Sigmoid colon (tissue), 7 donors: Measurements from ENCODE around the gene P4HB. TPM values are rescaled to one million over a fixed set of nuclear protein-coding genes. Genes with fewer than 3 reads are reported as not detected.

Source experiments
- DNase-seq: peaks from one replicate; pipeline ENCODE4 v3.0.0-alpha.2; 2019
- H3K27ac ChIP-seq, 4 donors: fragments of 200-600 bp; sonication (generic); one replicate each; pipeline ENCODE4 v1.5.1; 2016 to 2019; ENCODE audit warnings: mild to moderate bottlenecking in 1 of 4
- H3K27me3 ChIP-seq, 3 donors: fragments of 200-600 bp; sonication (generic); one replicate each; pipeline ENCODE4 v1.5.1; 2019; ENCODE audit warnings: mild to moderate bottlenecking in 1 of 3
- H3K36me3 ChIP-seq, 4 donors: fragments of 200-600 bp; sonication (generic); one replicate each; pipeline ENCODE4 v1.5.1; 2016 to 2019
- H3K4me1 ChIP-seq, 4 donors: fragments of 200-600 bp; sonication (generic); one replicate each; pipeline ENCODE4 v1.5.1; 2017 to 2019
- H3K4me3 ChIP-seq, 4 donors: fragments of 200-600 bp; sonication (generic); one replicate each; pipeline ENCODE4 v1.5.1; 2017 to 2019; ENCODE audit warnings: mild to moderate bottlenecking in 2 of 4, moderate library complexity in 1 of 4
- H3K9me3 ChIP-seq, 4 donors: fragments of 200-600 bp in 3 of 4; sonication (generic) in 3 of 4; one replicate each; pipeline versions ENCODE4 v1.5.1 to v1.6.1; 2013 to 2019
- CTCF ChIP-seq, 4 experiments: fragments of 450-650 bp in 3 of 4; fragments of 200-600 bp in 1 of 4; IDR thresholded peaks; one replicate each; pipeline ENCODE4 v1.5.1; 2016 to 2019; ENCODE audit warnings: antibody characterized with exemption in 4 of 4, mild to moderate bottlenecking in 3 of 4, moderate library complexity in 2 of 4
- EP300 ChIP-seq, 4 donors: sonication (generic); formaldehyde crosslinking; IDR thresholded peaks; one replicate each; pipeline ENCODE4 v1.6.1; 2017; ENCODE audit warnings: antibody characterized with exemption in 4 of 4
- POLR2A ChIP-seq, 2 donors: fragments of 450-650 bp; IDR thresholded peaks; one replicate each; pipeline ENCODE4 v1.6.1; 2016; ENCODE audit warnings: antibody characterized with exemption in 2 of 2, mild to moderate bottlenecking in 2 of 2, moderate library complexity in 2 of 2
- POLR2AphosphoS5 ChIP-seq, 4 donors: sonication (generic); formaldehyde crosslinking; IDR thresholded peaks; one replicate each; pipeline ENCODE4 v1.6.1; 2017; ENCODE audit warnings: antibody characterized with exemption in 4 of 4
- WGBS, 2 donors: extraction: QIAGEN DNeasy Blood & Tissue Kit; methylation state at CpG; one replicate each; pipeline ENCODE4 v1.1.7; 2013; 5-methylcytosine and 5-hydroxymethylcytosine counted together
- intact Hi-C: fragments of 100-400 bp; cut with DNase I; formaldehyde crosslinking; loops from one replicate; pipeline ENCODE4 v1.15.1; 2023
- polyA plus RNA-seq, 3 donors: library from polyadenylated mRNA; stranded (reverse); fragments of 200-250 nt; gene quantifications; one replicate each; pipeline ENCODE4 v1.2.3, GENCODE V29; 2013
- total RNA-seq, 4 donors: library from RNA; depleted of rRNA; stranded (reverse); fragments of >200 nt; gene quantifications; one replicate each; pipeline ENCODE4 v1.1.0, GENCODE V29; 2016
- donor health status: healthy with polysubstance abuse.
- donor health status: Bipolar disorder and iron deficiency.
- donor health status: healthy.

Gene P4HB
- total and polyA plus RNA-seq, 7 donors, result 153 to 750 (median 237) TPM

DNA sequence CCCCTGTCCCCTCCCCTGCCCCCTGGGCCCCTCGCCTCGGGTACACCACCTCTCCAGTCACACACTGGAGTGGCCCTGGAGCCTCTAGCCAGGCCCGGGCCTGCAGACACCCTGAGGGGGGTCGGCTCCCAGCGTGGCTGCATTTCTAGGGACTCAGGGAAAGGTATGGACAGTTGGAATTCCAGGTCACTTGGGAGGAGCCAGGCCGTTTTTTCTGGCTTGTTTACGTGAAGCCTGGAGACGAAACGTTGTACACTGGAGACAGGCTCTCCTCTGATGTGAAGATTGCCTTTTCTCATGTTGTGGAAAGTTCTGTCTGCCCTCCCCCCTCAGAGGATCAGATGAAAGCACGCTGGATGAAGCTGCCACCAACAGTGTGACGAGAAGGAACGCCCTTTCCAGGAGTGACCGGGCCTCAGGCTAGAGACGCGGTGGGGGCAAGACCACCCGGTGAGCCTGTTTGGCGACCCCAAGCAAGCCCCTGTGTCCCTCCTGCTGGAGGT, 21.5 kb downstream of the P4HB start:
- Histone ChIP-seq H3K4me1 (peaks cover 0 to 5% (median 4%) of the 10 kb centered on the region in 4 donors), H3K9me3 (no peaks in the 10 kb centered on the region), H3K27ac (no peak overlapping the region), H3K36me3 (peaks cover 2 to 13% (median 9%) of the 10 kb centered on the region in 4 donors), H3K4me3 (no peak overlapping the region), H3K27me3 (no peaks in the 10 kb centered on the region)
- 58 to 67% methylated on average over 17 of the region's 17 CpGs for WGBS, 2 donors
- TF ChIP-seq EP300 (IDR thresholded peaks at IDR 0.05) (no peak), POLR2AphosphoS5 (IDR thresholded peaks at IDR 0.05) (no peak), POLR2A (IDR thresholded peaks at IDR 0.05) (no peak), CTCF (IDR thresholded peaks at IDR 0.05) (no peak)
- DNase-seq, result no peak
- intact Hi-C loops, result no loop called here

DNA sequence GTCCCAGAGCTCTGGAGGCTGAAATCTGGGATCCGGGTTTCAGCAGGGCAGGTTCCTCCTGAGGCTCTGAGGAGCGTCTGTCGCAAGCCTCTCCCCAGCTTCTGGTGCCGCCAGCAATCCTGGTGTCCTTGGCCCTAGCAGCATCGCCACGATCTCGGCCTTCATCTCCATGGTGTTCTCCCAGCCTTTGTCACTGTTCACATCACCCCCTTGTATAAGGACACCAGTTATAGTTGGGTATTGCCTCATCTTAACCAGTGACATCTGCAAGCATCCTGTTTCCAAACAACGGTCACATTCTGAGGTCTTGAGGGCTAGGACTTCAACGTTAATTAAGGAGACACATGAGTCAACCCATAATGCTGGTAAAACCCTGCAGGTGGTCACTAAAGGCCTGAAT, 22.7 kb downstream of the P4HB start:
- no peak overlapping the region for H3K4me3 ChIP-seq
- H3K9me3 ChIP-seq, result no peaks in the 10 kb centered on the region
- H3K4me1 ChIP-seq, result peaks cover 0 to 10% (median 9%) of the 10 kb centered on the region in 4 donors
- H3K36me3 ChIP-seq, result peaks cover 0 to 1% (median 0%) of the 10 kb centered on the region in 4 donors
- no peaks in the 10 kb centered on the region for H3K27me3 ChIP-seq
- no peak for DNase-seq
- H3K27ac ChIP-seq, result no peak overlapping the region
- TF ChIP-seq EP300 (IDR thresholded peaks at IDR 0.05), result no peak
- TF ChIP-seq CTCF (IDR thresholded peaks at IDR 0.05), result no peak
- no peak for TF ChIP-seq POLR2AphosphoS5 (IDR thresholded peaks at IDR 0.05)
- intact Hi-C loops, result no loop called here
- WGBS, 2 donors, result 82 to 84% methylated on average over 9 of the region's 9 CpGs

DNA sequence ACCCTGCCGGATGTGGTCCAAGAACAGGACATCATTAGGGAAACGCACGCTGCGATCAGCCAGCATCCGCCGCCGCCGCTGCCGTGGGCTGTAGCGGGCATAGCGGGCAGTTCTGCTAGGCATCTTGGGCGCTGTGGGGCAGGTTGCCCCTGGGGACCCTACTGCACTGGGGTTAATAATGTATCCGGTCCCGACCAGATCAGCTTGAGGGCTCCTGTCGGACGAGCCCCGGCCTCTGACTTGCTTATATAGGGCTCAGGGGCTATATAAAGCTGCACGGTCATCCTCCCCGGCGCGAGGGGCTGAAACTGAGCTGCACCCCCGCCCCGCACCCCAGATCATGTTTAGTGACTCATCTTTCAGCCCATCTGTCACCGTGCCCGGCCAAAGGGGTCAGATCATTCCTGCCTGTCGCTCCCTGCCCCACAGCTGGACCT, 25.5 kb downstream of the P4HB start, which contains the start of gene PPP1R27:
Gene PPP1R27, minus strand, starts transcription at position 220 of the 437 bp plus-strand sequence. Its CDS starts 97 bp downstream, at position 123.
- 93 to 95% methylated on average over 26 of the region's 26 CpGs for WGBS, 2 donors
- H3K27ac ChIP-seq, result peak within 1 kb of the TSS in 3 of 4 donors; percentile 83 to 95 (median 93)
- DNase-seq, result no peak
- peaks cover 0 to 27% (median 23%) of the 10 kb centered on the region in 4 donors for H3K4me1 ChIP-seq
- no peaks in the 10 kb centered on the region for H3K36me3 ChIP-seq
- peak within 1 kb of the TSS; percentile 82 to 99 (median 92) for H3K4me3 ChIP-seq
- H3K27me3 ChIP-seq, result no peaks in the 10 kb centered on the region
- H3K9me3 ChIP-seq, result no peaks in the 10 kb centered on the region
- intact Hi-C loops, result loop anchor here (5.0 kb wide), 1 partner anchor 37 kb away; the partner anchor contains the start of gene ARHGDIA
- no peak for TF ChIP-seq CTCF (IDR thresholded peaks at IDR 0.05)
- no peak for TF ChIP-seq POLR2AphosphoS5 (IDR thresholded peaks at IDR 0.05)
- no peak for TF ChIP-seq EP300 (IDR thresholded peaks at IDR 0.05)
- no peak for TF ChIP-seq POLR2A (IDR thresholded peaks at IDR 0.05)

DNA sequence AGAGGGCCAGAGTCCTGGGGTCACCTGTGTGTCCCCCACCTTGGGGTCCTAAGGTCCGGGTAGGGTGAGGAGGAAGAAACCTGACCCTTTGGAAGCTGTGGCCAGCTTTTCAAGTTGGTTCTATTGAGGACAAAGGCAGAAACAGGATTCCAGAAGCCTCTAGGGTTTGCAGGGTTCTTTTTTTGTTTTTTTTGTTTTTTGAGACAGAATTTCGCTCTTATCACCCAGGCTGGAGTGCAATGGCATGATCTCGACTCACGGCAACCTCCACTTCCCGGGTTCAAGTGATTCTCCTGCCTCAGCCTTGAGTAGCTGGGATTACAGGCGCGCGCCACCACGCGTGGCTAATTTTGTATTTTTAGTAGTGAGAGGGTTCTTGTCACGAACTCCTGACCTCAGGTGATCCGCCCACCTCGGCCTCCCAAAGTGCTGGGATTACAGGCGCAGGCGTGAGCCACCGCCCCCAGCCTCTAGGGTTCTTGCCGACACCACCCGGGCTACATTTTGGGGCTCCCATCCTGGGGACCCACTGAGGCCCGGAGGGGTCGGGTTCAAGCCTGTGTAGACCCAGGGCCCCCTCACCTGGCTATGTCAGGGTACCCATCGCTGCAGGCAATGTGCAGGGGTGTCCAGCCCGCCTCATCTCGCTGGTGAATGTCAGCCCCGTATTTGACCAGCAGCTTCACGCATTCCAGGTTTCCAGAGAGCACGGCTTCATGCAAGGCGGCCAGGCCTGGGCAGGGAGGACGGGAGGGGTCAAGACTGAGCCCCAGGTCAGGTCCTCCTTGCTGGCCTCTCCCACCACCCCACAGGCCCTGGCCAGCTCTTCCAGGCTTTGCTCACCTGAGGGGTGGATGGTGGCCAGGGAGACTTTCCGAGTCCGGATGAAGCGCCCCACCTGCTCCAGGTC, 26.2 kb downstream of the P4HB start:
- Histone ChIP-seq H3K27ac (peak overlapping the region; percentile 83 to 95 (median 92)), H3K4me3 (peak overlapping the region; percentile 82 to 99 (median 92)), H3K27me3 (no peaks in the 10 kb centered on the region), H3K36me3 (no peaks in the 10 kb centered on the region), H3K4me1 (peaks cover 0 to 27% (median 25%) of the 10 kb centered on the region in 4 donors), H3K9me3 (no peaks in the 10 kb centered on the region)
- DNase-seq, result no peak
- WGBS, 2 donors, result 88% methylated on average over 31 of the region's 31 CpGs
- intact Hi-C loops, result loop anchor here (5.0 kb wide), 1 partner anchor 38 kb away; the partner anchor contains the start of gene ARHGDIA
- TF ChIP-seq CTCF (IDR thresholded peaks at IDR 0.05) (no peak), EP300 (IDR thresholded peaks at IDR 0.05) (no peak), POLR2A (IDR thresholded peaks at IDR 0.05) (no peak), POLR2AphosphoS5 (IDR thresholded peaks at IDR 0.05) (no peak)
